Activated CD8-positive, alpha-beta memory T cell treated with anti-CD3 and anti-CD28 coated beads for 36 hours (primary cell): ENCODE results near the gene PPP2R5C. TPM values are rescaled to one million over a fixed set of nuclear protein-coding genes. Genes with fewer than 3 reads are reported as not detected.

Experiments used
- CTCF ChIA-PET: fragments of 350-600 bp; sonication (Branson Sonifier 250); formaldehyde crosslinking; loops from one replicate; lab custom pipeline; 2021; ENCODE audit warnings: antibody characterized with exemption; lab: Charles Lee
- POLR2A ChIA-PET: fragments of 350-600 bp; sonication (Branson Sonifier 250); formaldehyde crosslinking; loops from one replicate; lab custom pipeline; 2021; ENCODE audit warnings: antibody characterized with exemption; lab: Charles Lee
- total RNA-seq, 2 experiments: library from RNA; stranded (reverse); gene quantifications; one replicate each; pipeline ENCODE4 v1.2.3, GENCODE V29; 2021

The PPP2R5C gene
- total RNA-seq, 2 experiments from 2014 or later, result 222 to 242 TPM

GRCh38 chr14:101947904-101948665 is 186.6 kb downstream of the PPP2R5C start:
- POLR2A ChIA-PET, result interaction anchor here (0.7 to 1.5 kb wide), 6 partner anchors 17 to 639 kb away, joined by 3 to 7 read pairs (median 5); partner anchors contain the start of genes DYNC1H1 and MOK
- CTCF ChIA-PET, result interaction anchor here (0.6 to 1.7 kb wide), 5 partner anchors 13 to 366 kb away, joined by 3 to 11 read pairs (median 4); no protein-coding TSS in a partner anchor

- ChIA-PET POLR2A (interaction anchor here (0.9 to 1.5 kb wide), 5 partner anchors 16 to 356 kb away, joined by 3 to 7 read pairs (median 4); partner anchors contain the start of genes DYNC1H1 and MOK), CTCF (interaction anchor here (0.5 to 1.7 kb wide), 6 partner anchors 12 to 365 kb away, joined by 3 to 11 read pairs (median 4); no protein-coding TSS in a partner anchor)
Observed at GRCh38 chr14:101948666-101949216, 187.2 kb downstream of the PPP2R5C start.

- POLR2A ChIA-PET, result no interaction called here
- CTCF ChIA-PET, result interaction anchor here (0.7 to 1.7 kb wide), 3 partner anchors 11 to 345 kb away, joined by 3 to 11 read pairs (median 3); no protein-coding TSS in a partner anchor
Observed at GRCh38 chr14:101950100-101950499, 188.6 kb downstream of the PPP2R5C start.

- ChIA-PET POLR2A (no interaction called here), CTCF (interaction anchor here (1.1 kb wide), 1 partner anchor 188 kb away, joined by 3 read pairs; no protein-coding TSS in a partner anchor)
Observed at GRCh38 chr14:101950516-101951215, 189.2 kb downstream of the PPP2R5C start.

- POLR2A ChIA-PET, result no interaction called here
Observed at GRCh38 chr14:101953151-101953550, 191.6 kb downstream of the PPP2R5C start.

GRCh38 chr14:101954501-101954900 is 193.0 kb downstream of the PPP2R5C start:
- ChIA-PET CTCF (no interaction called here), POLR2A (no interaction called here)

More at GRCh38 chr14:101953151-101953550, 191.6 kb downstream of the PPP2R5C start:
- CTCF ChIA-PET, result interaction anchor here (1.0 kb wide), 2 partner anchors 8 to 13 kb away, joined by 3 read pairs; no protein-coding TSS in a partner anchor

GRCh38 chr14:101955695-101956161 is 194.2 kb downstream of the PPP2R5C start:
- ChIA-PET POLR2A (interaction anchor here (0.6 to 0.7 kb wide), 2 partner anchors 122 to 248 kb away, joined by 3 to 4 read pairs; no protein-coding TSS in a partner anchor), CTCF (no interaction called here)

- ChIA-PET CTCF (no interaction called here), POLR2A (interaction anchor here (0.6 kb wide), 1 partner anchor 121 kb away, joined by 4 read pairs; no protein-coding TSS in a partner anchor)
Observed at GRCh38 chr14:101956179-101956885, 194.8 kb downstream of the PPP2R5C start.

- ChIA-PET CTCF (interaction anchor here (0.6 kb wide), 1 partner anchor 144 kb away, joined by 3 read pairs; no protein-coding TSS in a partner anchor), POLR2A (interaction anchor here (0.7 kb wide), 1 partner anchor 127 kb away, joined by 3 read pairs; no protein-coding TSS in a partner anchor)
Observed at GRCh38 chr14:101957406-101958234, 196.1 kb downstream of the PPP2R5C start.

- POLR2A ChIA-PET, result interaction anchor here (0.7 kb wide), 1 partner anchor 126 kb away, joined by 3 read pairs; no protein-coding TSS in a partner anchor
- CTCF ChIA-PET, result interaction anchor here (0.6 to 1.2 kb wide), 2 partner anchors 145 to 251 kb away, joined by 3 read pairs; no protein-coding TSS in a partner anchor
Observed at GRCh38 chr14:101958418-101959180, 197.1 kb downstream of the PPP2R5C start.

GRCh38 chr14:101959277-101959676 is 197.8 kb downstream of the PPP2R5C start:
- CTCF ChIA-PET, result interaction anchor here (1.2 kb wide), 1 partner anchor 252 kb away, joined by 3 read pairs; no protein-coding TSS in a partner anchor
- POLR2A ChIA-PET, result interaction anchor here (0.5 kb wide), 1 partner anchor 86 kb away, joined by 3 read pairs; no protein-coding TSS in a partner anchor

- CTCF ChIA-PET, result interaction anchor here (0.6 to 3.1 kb wide), 6 partner anchors 11 to 263 kb away, joined by 3 to 13 read pairs (median 4); no protein-coding TSS in a partner anchor
- POLR2A ChIA-PET, result no interaction called here
Observed at GRCh38 chr14:101960225-101960624, 198.7 kb downstream of the PPP2R5C start.

GRCh38 chr14:101961011-101961721 is 199.7 kb downstream of the PPP2R5C start:
- POLR2A ChIA-PET, result no interaction called here

GRCh38 chr14:101961746-101962502 is 200.4 kb downstream of the PPP2R5C start:
- ChIA-PET CTCF (interaction anchor here (0.6 to 3.1 kb wide), 10 partner anchors 8 to 352 kb away, joined by 3 to 13 read pairs (median 4); no protein-coding TSS in a partner anchor), POLR2A (no interaction called here)

More at GRCh38 chr14:101961011-101961721, 199.7 kb downstream of the PPP2R5C start:
- CTCF ChIA-PET, result interaction anchor here (0.6 to 3.1 kb wide), 10 partner anchors 8 to 353 kb away, joined by 3 to 13 read pairs (median 4); no protein-coding TSS in a partner anchor

GRCh38 chr14:101962503-101962874 is 201.0 kb downstream of the PPP2R5C start:
- CTCF ChIA-PET, result interaction anchor here (0.7 to 3.1 kb wide), 7 partner anchors 13 to 1385 kb away, joined by 3 to 13 read pairs (median 8); no protein-coding TSS in a partner anchor

More at GRCh38 chr14:101962503-101962874, 201.0 kb downstream of the PPP2R5C start:
- POLR2A ChIA-PET, result no interaction called here
